ENCODE measurements around the gene COMMD1.

The COMMD1 gene

DNA sequence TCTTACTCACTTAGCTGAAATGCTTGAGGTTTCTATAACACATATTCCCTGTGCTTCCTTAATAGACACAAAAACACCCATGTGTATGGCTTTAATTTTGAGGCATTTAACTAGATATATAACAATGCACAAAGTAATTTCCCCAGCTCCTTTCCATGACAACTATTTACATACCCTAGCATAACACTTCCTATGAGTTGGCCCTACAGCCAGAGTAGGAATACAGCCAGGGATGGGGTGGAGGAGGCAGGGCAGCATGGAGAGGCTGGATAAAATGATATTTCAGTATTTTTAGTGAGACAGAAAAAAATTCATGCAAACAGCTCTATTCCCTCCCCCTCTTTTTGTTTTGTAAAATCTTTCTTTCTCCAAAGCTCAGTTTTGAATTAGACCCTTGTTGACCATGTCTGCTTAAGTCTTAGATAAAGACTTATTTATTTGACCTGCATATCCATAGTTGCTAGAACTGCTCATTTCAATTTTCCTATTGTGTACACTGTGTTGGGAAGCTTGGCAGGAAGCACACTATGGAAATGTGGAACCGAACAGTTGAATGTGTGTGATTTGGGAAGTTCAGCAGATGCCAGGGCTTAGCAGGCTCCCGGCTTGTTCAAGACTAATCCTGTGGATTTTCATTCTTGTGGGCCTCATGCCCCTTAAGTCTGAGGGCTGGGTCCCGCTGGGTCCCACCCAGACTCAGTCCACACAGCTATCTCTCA lies 279.2 kb downstream of the COMMD1 start:
- no peak for DNase-seq

Measured in T-helper 1 cell (primary cell).